Measurements from ENCODE around the gene AMIGO3. TPM values are rescaled to one million over a fixed set of nuclear protein-coding genes. Genes with fewer than 3 reads are reported as not detected.
A peak's percentile ranks its signal among the peaks of the same experiment; 100 is the strongest.

Gene AMIGO3
- total and polyA plus RNA-seq, 2 experiments from 2014 or later, result 0.18 TPM; not detected in 1

DNA sequence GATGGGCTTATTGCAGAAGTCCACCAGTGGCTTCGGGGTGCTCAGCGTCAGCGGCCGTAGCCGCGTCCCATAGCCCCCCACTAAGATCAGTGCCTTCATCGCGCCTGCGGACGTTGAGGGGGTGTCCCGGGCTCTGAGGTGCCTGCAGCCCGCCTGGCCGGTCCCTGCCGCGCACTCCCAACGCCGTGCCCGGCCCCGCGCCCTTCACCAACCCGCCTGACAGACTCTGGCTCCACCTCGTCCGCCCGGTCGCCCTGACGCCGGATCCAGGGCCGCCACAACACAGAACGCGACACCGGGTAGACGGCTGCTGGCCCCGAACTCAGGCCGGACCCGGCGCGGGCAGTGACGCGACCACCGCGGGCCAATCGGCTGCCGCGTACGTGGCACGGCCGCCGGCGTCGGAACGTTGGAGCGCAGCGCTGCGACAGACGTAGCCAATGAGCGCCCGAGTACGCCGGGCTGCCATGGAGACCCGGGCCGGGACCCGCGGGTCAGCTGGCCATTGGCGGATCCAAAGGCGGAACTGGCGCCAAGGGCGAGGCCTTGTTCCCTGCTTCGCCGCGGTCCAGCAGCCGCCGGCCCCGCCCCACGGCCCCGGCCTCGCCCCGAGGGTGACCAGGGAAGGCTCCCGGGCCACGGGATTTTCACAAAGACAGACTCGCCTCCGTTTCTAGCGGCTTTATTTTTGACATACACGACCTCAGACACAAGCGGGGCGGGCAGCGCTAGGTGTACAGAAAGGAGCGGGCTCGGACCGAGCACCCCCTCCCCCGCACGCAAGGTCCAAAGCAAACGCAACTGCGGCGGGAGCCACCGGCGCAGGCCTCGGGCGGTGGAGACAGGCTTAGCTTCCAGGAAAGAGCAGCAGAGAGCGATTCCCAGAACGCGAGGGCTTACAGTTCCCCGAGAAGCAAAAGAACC, 4.4 kb upstream of the AMIGO3 start, which contains the start of gene GMPPB:
GMPPB (minus strand) TSS at position 324 of the 924 bp plus-strand sequence; CDS start at position 99, 225 bp downstream.
- Histone ChIP-seq H3K4me1 (ENCODE audit: insufficient read depth) (peaks cover 7% of the 10 kb centered on the region; the same call in 1 of the 2 replicates), H3F3A (ENCODE audit: insufficient read depth) (peaks cover 10% of the 10 kb centered on the region; the same call in 1 of the 2 replicates), H3K27ac (peak within 1 kb of the TSS; percentile 96), H3K4me2 (ENCODE audit: unreplicated experiment) (peak within 1 kb of the TSS; percentile 90), H4K20me1 (ENCODE audit: insufficient read depth) (no peaks in the 10 kb centered on the region), H2AFZ (peak within 1 kb of the TSS; percentile 67), H3K36me3 (ENCODE audit: low read depth) (0 out of 2 replicates have a peak, but pooled peaks cover 1% of the 10 kb centered on the region), H3K9me3 (ENCODE audit: low read depth) (no peaks in the 10 kb centered on the region), H3K4me3 (peak within 1 kb of the TSS; percentile 95), H3K79me2 (ENCODE audit: insufficient read depth) (peaks cover 18% of the 10 kb centered on the region), H3K9ac (peak within 1 kb of the TSS; percentile 100), H3K27me3 (replicated peaks; ENCODE audit: insufficient read depth) (no peaks in the 10 kb centered on the region), H3K9me2 (ENCODE audit: insufficient read depth) (no peaks in the 10 kb centered on the region)
- in situ Hi-C loops (cut with MboI), result no loop called here
- WGBS, 2 experiments (ENCODE audit: low coverage in 1 of 2, low lambda C conversion rate in 2 of 2, missing lambda C conversion rate in 2 of 2), result 1% methylated on average over 68 to 90 of the region's 102 CpGs
- TF ChIP-seq EZH2phosphoT487 (IDR thresholded peaks at IDR 0.05; ENCODE audit: insufficient read depth, low read depth), result no peak
- TF ChIP-seq EZH2 (IDR thresholded peaks at IDR 0.05; ENCODE audit: insufficient read depth, poor library complexity, severe bottlenecking), result no peak
- peak; percentile 100 for DNase-seq

DNA sequence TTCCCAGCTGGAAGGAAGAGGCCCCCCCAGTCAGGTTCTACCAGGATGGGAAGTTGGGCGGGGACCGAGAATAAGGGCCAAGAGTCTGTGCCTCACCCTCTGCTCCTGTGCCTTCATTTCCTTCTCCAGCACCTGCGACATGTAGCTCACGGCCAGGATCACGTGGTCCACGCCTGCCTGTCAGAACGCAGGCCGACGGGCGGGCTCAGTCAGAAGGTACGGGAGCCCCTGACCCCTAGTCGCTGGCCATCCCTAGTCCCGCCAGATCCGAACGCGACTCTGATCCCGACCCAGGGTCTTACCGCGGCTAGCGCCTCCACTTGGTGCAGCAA, 3.8 kb upstream of the AMIGO3 start:
- Histone ChIP-seq H3K4me3 (peak overlapping the region; percentile 95), H3K27ac (peak overlapping the region; percentile 94), H3K4me2 (ENCODE audit: unreplicated experiment) (peak overlapping the region; percentile 79), H3K27me3 (replicated peaks; ENCODE audit: insufficient read depth) (no peaks in the 10 kb centered on the region), H3F3A (ENCODE audit: insufficient read depth) (peaks cover 10% of the 10 kb centered on the region; the same call in 1 of the 2 replicates), H3K36me3 (ENCODE audit: low read depth) (no peaks in the 10 kb centered on the region), H3K79me2 (ENCODE audit: insufficient read depth) (peaks cover 18% of the 10 kb centered on the region), H4K20me1 (ENCODE audit: insufficient read depth) (no peaks in the 10 kb centered on the region), H3K9me3 (ENCODE audit: low read depth) (no peaks in the 10 kb centered on the region), H3K4me1 (ENCODE audit: insufficient read depth) (peaks cover 7% of the 10 kb centered on the region; the same call in 1 of the 2 replicates), H3K9me2 (ENCODE audit: insufficient read depth) (no peaks in the 10 kb centered on the region), H3K9ac (peak overlapping the region; percentile 100), H2AFZ (peak overlapping the region; percentile 32; the same call in 1 of the 2 replicates)
- TF ChIP-seq EZH2phosphoT487 (IDR thresholded peaks at IDR 0.05; ENCODE audit: insufficient read depth, low read depth), result no peak
- no peak for TF ChIP-seq EZH2 (IDR thresholded peaks at IDR 0.05; ENCODE audit: insufficient read depth, poor library complexity, severe bottlenecking)
- in situ Hi-C loops (cut with MboI), result no loop called here
- peak; percentile 76 for DNase-seq
- 1 to 2% methylated on average over 18 to 20 of the region's 20 CpGs for WGBS, 2 experiments (ENCODE audit: low coverage in 1 of 2, low lambda C conversion rate in 2 of 2, missing lambda C conversion rate in 2 of 2)

DNA sequence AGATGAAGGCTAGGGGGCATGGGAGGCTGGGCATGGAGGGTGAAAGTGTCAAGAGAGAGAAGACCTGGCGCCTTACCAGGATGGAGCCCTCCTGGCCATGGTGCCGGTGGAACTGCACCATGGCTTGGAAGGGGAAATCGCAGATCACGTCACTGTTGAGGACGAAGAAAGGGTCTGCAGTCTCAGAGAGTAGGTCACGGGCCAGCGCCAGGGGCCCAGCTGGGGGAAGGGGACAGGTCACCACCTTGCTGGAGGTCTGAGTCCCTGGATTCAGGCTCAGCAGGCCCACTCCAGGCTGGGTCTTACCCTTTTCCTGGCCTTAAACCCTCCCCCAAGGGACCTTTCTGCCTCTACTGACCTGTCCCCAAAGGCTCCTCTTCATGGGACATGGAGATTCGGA, 3.4 kb upstream of the AMIGO3 start:
- Histone ChIP-seq H3K9me3 (ENCODE audit: low read depth) (no peaks in the 10 kb centered on the region), H3K9me2 (ENCODE audit: insufficient read depth) (no peaks in the 10 kb centered on the region), H3K4me2 (ENCODE audit: unreplicated experiment) (peak overlapping the region; percentile 79), H3K36me3 (ENCODE audit: low read depth) (no peaks in the 10 kb centered on the region), H3K79me2 (ENCODE audit: insufficient read depth) (peaks cover 18% of the 10 kb centered on the region), H3K4me1 (ENCODE audit: insufficient read depth) (peaks cover 7% of the 10 kb centered on the region; the same call in 1 of the 2 replicates), H3K4me3 (peak overlapping the region; percentile 95), H3K9ac (peak overlapping the region; percentile 100), H2AFZ (no peak overlapping the region), H3K27ac (peak overlapping the region; percentile 94), H4K20me1 (ENCODE audit: insufficient read depth) (no peaks in the 10 kb centered on the region), H3F3A (ENCODE audit: insufficient read depth) (peaks cover 10% of the 10 kb centered on the region; the same call in 1 of the 2 replicates), H3K27me3 (replicated peaks; ENCODE audit: insufficient read depth) (no peaks in the 10 kb centered on the region)
- DNase-seq, result no peak
- TF ChIP-seq EZH2phosphoT487 (IDR thresholded peaks at IDR 0.05; ENCODE audit: insufficient read depth, low read depth), result no peak
- TF ChIP-seq EZH2 (IDR thresholded peaks at IDR 0.05; ENCODE audit: insufficient read depth, poor library complexity, severe bottlenecking), result no peak
- WGBS, 2 experiments (ENCODE audit: low coverage in 1 of 2, low lambda C conversion rate in 2 of 2, missing lambda C conversion rate in 2 of 2), result 49 to 52% methylated on average over 8 of the region's 8 CpGs
- in situ Hi-C loops (cut with MboI), result no loop called here

DNA sequence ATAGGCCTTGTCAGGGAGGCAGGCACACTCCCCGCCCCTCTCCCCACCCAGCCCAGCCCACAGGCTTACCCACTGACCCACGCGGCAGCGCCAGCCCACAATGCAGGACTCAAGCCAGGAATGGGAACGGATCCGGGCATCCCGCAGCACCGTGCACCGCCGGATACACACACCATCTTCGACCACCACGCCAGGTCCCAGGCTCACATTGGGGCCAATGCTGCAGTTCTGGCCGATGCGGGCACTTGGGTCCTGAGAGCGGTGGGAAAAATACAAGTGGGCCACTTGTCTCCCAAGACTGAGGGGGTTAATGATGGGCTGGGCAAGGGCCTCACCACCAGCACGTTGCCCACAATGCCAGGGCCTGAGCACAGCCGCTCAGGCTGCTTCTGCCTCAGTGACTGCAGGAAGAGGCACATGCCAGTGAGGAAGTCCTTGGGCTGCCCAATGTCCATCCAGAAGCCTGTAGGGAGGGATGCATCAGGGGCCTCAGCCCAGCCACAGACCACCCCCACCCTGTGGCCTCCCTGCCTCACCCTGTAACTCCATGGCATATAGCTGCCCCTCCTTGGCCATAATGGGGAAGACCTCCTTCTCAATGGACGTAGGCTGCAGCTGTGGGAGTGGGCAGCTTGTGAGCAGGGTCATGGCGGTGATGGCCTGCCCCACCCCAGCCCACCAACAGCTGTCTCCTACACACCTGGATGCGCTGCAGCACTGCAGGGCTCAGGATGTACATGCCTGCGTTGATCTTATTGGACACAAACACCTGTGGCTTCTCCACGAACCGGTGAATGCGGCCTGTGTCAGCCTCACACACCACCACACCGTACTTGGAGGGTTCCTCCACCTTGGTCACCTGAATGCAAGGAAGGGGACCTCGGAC, 2.7 kb upstream of the AMIGO3 start:
- peaks cover 7% of the 10 kb centered on the region; the same call in 1 of the 2 replicates for H3K4me1 ChIP-seq (ENCODE audit: insufficient read depth)
- in situ Hi-C loops (cut with MboI), result no loop called here
- peak overlapping the region; percentile 95 for H3K4me3 ChIP-seq
- peaks cover 10% of the 10 kb centered on the region; the same call in 1 of the 2 replicates for H3F3A ChIP-seq (ENCODE audit: insufficient read depth)
- H3K9ac ChIP-seq, result peak overlapping the region; percentile 100
- H2AFZ ChIP-seq, result no peak overlapping the region
- H3K4me2 ChIP-seq (ENCODE audit: unreplicated experiment), result peak overlapping the region; percentile 79
- H3K79me2 ChIP-seq (ENCODE audit: insufficient read depth), result peaks cover 18% of the 10 kb centered on the region
- no peak overlapping the region for H3K27ac ChIP-seq
- H3K9me3 ChIP-seq (ENCODE audit: low read depth), result no peaks in the 10 kb centered on the region
- TF ChIP-seq EZH2 (IDR thresholded peaks at IDR 0.05; ENCODE audit: insufficient read depth, poor library complexity, severe bottlenecking) (no peak), EZH2phosphoT487 (IDR thresholded peaks at IDR 0.05; ENCODE audit: insufficient read depth, low read depth) (no peak)
- no peaks in the 10 kb centered on the region for H3K27me3 ChIP-seq (replicated peaks; ENCODE audit: insufficient read depth)
- H3K9me2 ChIP-seq (ENCODE audit: insufficient read depth), result no peaks in the 10 kb centered on the region
- WGBS, 2 experiments (ENCODE audit: low coverage in 1 of 2, low lambda C conversion rate in 2 of 2, missing lambda C conversion rate in 2 of 2), result 77 to 80% methylated on average over 25 to 26 of the region's 26 CpGs
- DNase-seq, result no peak
- no peaks in the 10 kb centered on the region for H3K36me3 ChIP-seq (ENCODE audit: low read depth)
- no peaks in the 10 kb centered on the region for H4K20me1 ChIP-seq (ENCODE audit: insufficient read depth)

Data from GM23248 (cell line).